GM19035 (cell line): ENCODE measurements around the gene FIBIN.
"Not testable (repeated sequence)": the region's sequence is repeated elsewhere in the genome, so short reads cannot be mapped to it uniquely, and the experiment has no call there.

Experiments
- ATAC-seq: cut with Tn5 transposase; IDR thresholded peaks from one replicate; pipeline ENCODE4 v1.9.1; 2021; ENCODE audit not compliant: unreplicated experiment

FIBIN gene

GRCh38 chr11:26976389-26976788, 17.5 kb upstream of the FIBIN start:
- no peak for ATAC-seq

- ATAC-seq, result not testable (repeated sequence)
Measured at GRCh38 chr11:26977209-26977608, 16.7 kb upstream of the FIBIN start.

GRCh38 chr11:26983645-26984044, 10.3 kb upstream of the FIBIN start:
- no peak for ATAC-seq

- ATAC-seq, result no peak
Measured at GRCh38 chr11:26985470-26985869, 8.4 kb upstream of the FIBIN start.

- no peak for ATAC-seq
Measured at GRCh38 chr11:26985943-26986342, 8.0 kb upstream of the FIBIN start.

- no peak for ATAC-seq
Measured at GRCh38 chr11:26987272-26987671, 6.6 kb upstream of the FIBIN start.

GRCh38 chr11:26987731-26988130, 6.2 kb upstream of the FIBIN start:
- no peak for ATAC-seq

GRCh38 chr11:26992031-26992541, 1.8 kb upstream of the FIBIN start:
- ATAC-seq, result no peak

- no peak for ATAC-seq
Measured at GRCh38 chr11:26994631-26995095, 751 bp downstream of the FIBIN start.

- ATAC-seq, result no peak
Measured at GRCh38 chr11:26995701-26996460, 2.0 kb downstream of the FIBIN start.

- no peak for ATAC-seq
Measured at GRCh38 chr11:26997378-26997777, 3.5 kb downstream of the FIBIN start.

GRCh38 chr11:27001136-27001730, 7.3 kb downstream of the FIBIN start:
- not testable (repeated sequence) for ATAC-seq

GRCh38 chr11:27002431-27002830, 8.5 kb downstream of the FIBIN start:
- no peak for ATAC-seq

GRCh38 chr11:27002838-27003237, 8.9 kb downstream of the FIBIN start:
- ATAC-seq, result no peak

- no peak for ATAC-seq
Measured at GRCh38 chr11:27004103-27004502, 10.2 kb downstream of the FIBIN start.

- ATAC-seq, result no peak
Measured at GRCh38 chr11:27008811-27009535, 15.1 kb downstream of the FIBIN start.

- no peak for ATAC-seq
Measured at GRCh38 chr11:27011560-27012233, 17.8 kb downstream of the FIBIN start.

GRCh38 chr11:27012234-27012921, 18.5 kb downstream of the FIBIN start:
- no peak for ATAC-seq

GRCh38 chr11:27013781-27014361, 20.0 kb downstream of the FIBIN start:
- no peak for ATAC-seq

- no peak for ATAC-seq
Measured at GRCh38 chr11:27018902-27019529, 25.1 kb downstream of the FIBIN start.
